Osteoblast (primary cell): ENCODE data around the gene LDB3. TPM values are rescaled to one million over a fixed set of nuclear protein-coding genes. Genes with fewer than 3 reads are reported as not detected.

Source experiments
- DNase-seq: peaks from one replicate; pipeline ENCODE4 v3.0.0; 2011; ENCODE audit warnings: low spot score, mixed read lengths; ENCODE audit not compliant: insufficient read length; ENCODE audit errors: missing footprints
- H2AFZ ChIP-seq: 2 replicates; pipeline ENCODE4 v1.6.0; 2011; ENCODE audit warnings: mild to moderate bottlenecking, low read length
- H3K27ac ChIP-seq: 2 replicates; pipeline ENCODE4 v1.5.1; 2011; ENCODE audit warnings: mild to moderate bottlenecking, low read depth, low read length, moderate library complexity
- H3K27me3 ChIP-seq: 2 replicates; pipeline ENCODE4 v1.6.0; 2012; ENCODE audit warnings: mild to moderate bottlenecking, control low read depth, inconsistent platforms, low read length, moderate library complexity; ENCODE audit not compliant: insufficient read depth
- H3K36me3 ChIP-seq: 2 replicates; pipeline ENCODE4 v1.5.1; 2011; ENCODE audit warnings: mild to moderate bottlenecking, low read length, control low read depth, moderate library complexity; ENCODE audit not compliant: insufficient read depth
- H3K4me1 ChIP-seq: 2 replicates; pipeline ENCODE4 v1.5.1; 2011; ENCODE audit warnings: mild to moderate bottlenecking, low read length, control low read depth, moderate library complexity; ENCODE audit not compliant: insufficient read depth
- H3K4me2 ChIP-seq: 2 replicates; pipeline ENCODE4 v1.6.0; 2011; ENCODE audit warnings: mild to moderate bottlenecking, low read length; ENCODE audit not compliant: insufficient read depth
- H3K4me3 ChIP-seq: fragments of 200-600 bp; sonication (generic); 3 replicates; pipeline ENCODE4 v1.5.1; 2012; ENCODE audit warnings: mild to moderate bottlenecking, low read length, inconsistent platforms; ENCODE audit not compliant: insufficient read depth
- H3K79me2 ChIP-seq: 2 replicates; pipeline ENCODE4 v1.6.0; 2012; ENCODE audit warnings: mild to moderate bottlenecking, low read length, control low read depth, inconsistent platforms; ENCODE audit not compliant: insufficient read depth
- H3K9me3 ChIP-seq: 2 replicates; pipeline ENCODE4 v1.5.1; 2011; ENCODE audit warnings: low read depth, low read length, control low read depth
- H4K20me1 ChIP-seq: 2 replicates; pipeline ENCODE4 v1.6.0; 2012; ENCODE audit warnings: mild to moderate bottlenecking, low read length, control low read depth; ENCODE audit not compliant: insufficient read depth
- CTCF ChIP-seq: IDR thresholded peaks from 2 replicates; pipeline ENCODE4 v1.5.1; 2011; ENCODE audit warnings: mild to moderate bottlenecking, low read depth, low read length, moderate library complexity; ENCODE audit errors: extremely low read depth
- total RNA-seq: library from RNA; depleted of rRNA; stranded (reverse); fragments of >200 nt; gene quantifications from 2 replicates; pipeline ENCODE4 v1.2.3, GENCODE V29; 2012

The LDB3 gene
- total RNA-seq, 1 donor = under 0.01 TPM

GRCh38 chr10:86715836-86716235 is 47.5 kb downstream of the LDB3 start:
- no peak overlapping the region for H3K4me3 ChIP-seq
- H3K4me2 ChIP-seq = no peak overlapping the region
- H3K27me3 ChIP-seq = no peaks in the 10 kb centered on the region
- no peak overlapping the region for H3K27ac ChIP-seq
- H4K20me1 ChIP-seq = no peaks in the 10 kb centered on the region
- DNase-seq = peak; percentile 23
- TF ChIP-seq CTCF = no peak
- no peaks in the 10 kb centered on the region for H3K36me3 ChIP-seq
- no peaks in the 10 kb centered on the region for H3K79me2 ChIP-seq
- peaks cover 6% of the 10 kb centered on the region for H3K4me1 ChIP-seq
- no peaks in the 10 kb centered on the region for H3K9me3 ChIP-seq
- no peak overlapping the region for H2AFZ ChIP-seq

- no peaks in the 10 kb centered on the region for H3K36me3 ChIP-seq
- peak; percentile 23 for DNase-seq
Measured at GRCh38 chr10:86716466-86716865, 48.2 kb downstream of the LDB3 start.

DNA sequence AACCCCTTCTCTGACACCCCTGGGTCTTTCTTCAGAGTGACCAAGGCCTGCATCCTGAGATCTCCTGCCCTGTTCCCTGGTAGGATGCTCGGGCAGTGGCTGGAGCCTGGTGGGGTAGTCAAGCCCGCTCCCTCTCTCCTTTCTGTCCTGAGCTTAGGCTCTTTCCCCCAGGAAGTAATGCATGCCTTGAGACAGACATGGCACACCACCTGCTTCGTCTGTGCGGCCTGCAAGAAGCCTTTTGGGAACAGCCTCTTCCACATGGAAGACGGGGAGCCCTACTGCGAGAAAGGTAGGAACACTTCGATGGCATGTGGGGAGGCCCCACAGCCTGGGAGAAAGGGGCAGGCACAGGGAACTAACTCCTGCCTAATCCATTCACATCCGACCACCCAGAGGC is 50.2 kb downstream of the LDB3 start:
- no peak for DNase-seq
- H3K4me3 ChIP-seq = no peak overlapping the region
- H3K27ac ChIP-seq = no peak overlapping the region
- no peaks in the 10 kb centered on the region for H3K79me2 ChIP-seq
- H3K9me3 ChIP-seq = no peaks in the 10 kb centered on the region
- no peak for TF ChIP-seq CTCF
- no peak overlapping the region for H3K4me2 ChIP-seq
- no peaks in the 10 kb centered on the region for H3K4me1 ChIP-seq
- no peaks in the 10 kb centered on the region for H4K20me1 ChIP-seq
- H2AFZ ChIP-seq = no peak overlapping the region
- no peaks in the 10 kb centered on the region for H3K27me3 ChIP-seq
- no peaks in the 10 kb centered on the region for H3K36me3 ChIP-seq

More at GRCh38 chr10:86716466-86716865, 48.2 kb downstream of the LDB3 start:
- Histone ChIP-seq H3K4me1 (peaks cover 5% of the 10 kb centered on the region), H3K4me2 (no peak overlapping the region), H3K27me3 (no peaks in the 10 kb centered on the region), H3K27ac (no peak overlapping the region), H3K9me3 (no peaks in the 10 kb centered on the region), H2AFZ (no peak overlapping the region), H3K4me3 (no peak overlapping the region), H4K20me1 (no peaks in the 10 kb centered on the region), H3K79me2 (no peaks in the 10 kb centered on the region)
- no peak for TF ChIP-seq CTCF

DNA sequence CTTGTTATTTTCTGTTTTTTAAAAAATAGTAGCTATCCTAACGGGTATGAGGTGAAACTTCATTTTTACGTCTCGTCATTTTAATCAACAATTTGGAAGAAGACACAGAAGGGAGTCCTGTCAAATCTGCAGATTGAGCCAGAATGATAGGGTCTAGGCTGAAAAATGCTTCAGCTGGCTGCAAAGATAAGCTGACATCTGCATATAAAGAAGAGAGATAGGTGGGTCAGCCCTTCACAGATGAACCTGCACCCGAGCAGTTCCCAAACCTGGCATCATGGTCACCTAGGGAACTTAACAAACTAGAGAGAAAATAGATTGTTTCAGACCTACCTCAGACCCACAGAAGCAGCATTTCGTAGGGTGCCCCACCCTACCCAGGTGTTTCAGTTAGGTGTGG is 52.9 kb downstream of the LDB3 start:
- DNase-seq = no peak
- no peaks in the 10 kb centered on the region for H3K36me3 ChIP-seq
- no peaks in the 10 kb centered on the region for H4K20me1 ChIP-seq
- H3K4me1 ChIP-seq = no peaks in the 10 kb centered on the region
- no peak overlapping the region for H2AFZ ChIP-seq
- no peaks in the 10 kb centered on the region for H3K9me3 ChIP-seq
- TF ChIP-seq CTCF = no peak
- no peak overlapping the region for H3K27ac ChIP-seq
- H3K79me2 ChIP-seq = no peaks in the 10 kb centered on the region
- no peaks in the 10 kb centered on the region for H3K27me3 ChIP-seq
- no peak overlapping the region for H3K4me3 ChIP-seq
- H3K4me2 ChIP-seq = no peak overlapping the region
